ENCODE results near the gene ST8SIA2.

The ST8SIA2 gene, protein sequence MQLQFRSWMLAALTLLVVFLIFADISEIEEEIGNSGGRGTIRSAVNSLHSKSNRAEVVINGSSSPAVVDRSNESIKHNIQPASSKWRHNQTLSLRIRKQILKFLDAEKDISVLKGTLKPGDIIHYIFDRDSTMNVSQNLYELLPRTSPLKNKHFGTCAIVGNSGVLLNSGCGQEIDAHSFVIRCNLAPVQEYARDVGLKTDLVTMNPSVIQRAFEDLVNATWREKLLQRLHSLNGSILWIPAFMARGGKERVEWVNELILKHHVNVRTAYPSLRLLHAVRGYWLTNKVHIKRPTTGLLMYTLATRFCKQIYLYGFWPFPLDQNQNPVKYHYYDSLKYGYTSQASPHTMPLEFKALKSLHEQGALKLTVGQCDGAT

DNA sequence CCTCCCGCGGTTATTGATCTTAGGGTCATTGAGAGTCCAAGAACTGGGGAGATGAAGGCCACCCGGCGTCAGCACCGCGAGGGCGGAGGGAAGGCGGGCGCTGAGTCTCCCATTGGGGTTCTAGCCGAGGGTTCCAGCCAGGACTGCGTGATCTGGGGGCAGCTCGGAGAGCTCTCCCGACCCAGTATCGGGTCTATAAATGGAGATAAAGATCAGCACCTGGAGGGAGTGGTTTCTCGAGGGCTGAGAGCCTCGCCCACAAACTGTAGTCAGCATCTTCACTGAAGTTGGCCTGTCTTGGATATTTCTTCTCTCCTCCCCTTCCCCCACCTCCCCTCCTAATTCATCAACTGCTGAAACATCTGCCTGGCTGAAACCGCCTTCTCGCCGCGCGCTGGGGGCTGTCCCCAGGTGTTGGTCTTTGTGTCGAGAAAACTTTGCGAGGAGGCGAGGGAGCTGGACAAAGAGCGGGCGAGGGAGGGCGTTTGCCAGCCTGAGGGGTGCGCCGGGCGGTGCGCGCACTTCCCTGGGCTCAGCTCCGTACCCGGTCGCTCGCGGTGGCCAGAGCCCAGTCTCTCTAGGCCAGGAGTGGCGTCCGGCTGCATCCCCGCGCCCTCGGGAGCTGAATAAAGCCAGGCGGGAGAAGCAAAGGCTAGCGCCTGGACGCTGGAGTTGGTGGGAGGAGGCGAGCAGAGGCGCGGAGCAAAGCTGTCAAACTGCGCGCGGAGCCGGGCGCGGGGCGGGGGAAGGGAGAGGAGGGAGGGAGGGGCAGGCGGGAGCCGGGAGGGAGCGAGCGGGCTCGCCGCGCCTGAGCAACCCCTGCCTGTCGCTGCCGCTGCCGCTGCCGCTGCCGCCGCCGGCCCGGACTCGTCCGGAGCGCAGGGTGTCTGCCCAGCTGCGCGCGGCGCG lies at the start of gene ST8SIA2:
Gene ST8SIA2 (plus strand): TSS at position 811 of the 909 bp plus-strand sequence. CDS start 184 bp downstream, outside the sequence.
- DNase-seq: peak; percentile 82

GRCh38 chr15:92343924-92344643 lies 49.6 kb upstream of the ST8SIA2 start:
- peak; percentile 62 for DNase-seq

DNA sequence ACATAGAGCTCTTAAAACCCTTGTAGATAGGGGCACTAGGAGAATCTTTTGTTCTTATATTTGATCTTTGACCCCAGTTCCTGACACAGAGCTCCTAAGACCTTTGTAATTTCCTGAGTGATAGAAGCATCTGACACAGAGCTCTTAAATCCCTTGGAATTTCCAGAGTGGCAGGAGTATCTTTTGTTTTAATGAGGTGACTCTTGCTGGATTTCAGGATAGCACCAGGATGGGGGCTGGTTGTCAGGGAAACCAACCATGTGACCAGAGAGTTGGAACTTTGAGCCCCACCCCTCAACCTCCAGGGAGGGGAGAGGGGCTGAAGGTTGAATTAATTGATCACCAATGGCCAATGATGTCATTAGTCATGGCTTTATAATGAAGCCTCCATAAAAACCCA lies 47.6 kb upstream of the ST8SIA2 start:
- no peak for DNase-seq

DNA sequence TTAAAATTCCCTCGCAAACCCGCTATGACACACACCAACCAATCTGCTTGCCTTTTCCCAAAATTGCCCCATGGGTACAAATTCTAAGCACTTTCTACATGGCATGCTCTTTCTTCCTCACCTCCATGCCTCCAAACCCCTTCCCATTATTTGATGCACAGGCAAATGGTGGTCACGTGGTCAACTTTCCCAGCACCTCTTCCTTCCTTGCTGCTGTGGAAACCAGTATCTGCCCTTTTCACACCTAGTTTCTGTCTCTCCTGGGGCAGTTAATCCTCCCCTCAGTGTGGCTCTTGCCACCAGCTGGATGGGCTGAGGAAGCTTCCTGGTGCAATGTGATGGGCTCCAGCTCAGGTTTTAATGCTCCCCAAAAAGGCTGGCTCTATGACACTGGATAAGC lies 38.4 kb upstream of the ST8SIA2 start:
- DNase-seq: no peak

- DNase-seq: no peak
Observed at GRCh38 chr15:92361321-92362000, 32.2 kb upstream of the ST8SIA2 start.

DNA sequence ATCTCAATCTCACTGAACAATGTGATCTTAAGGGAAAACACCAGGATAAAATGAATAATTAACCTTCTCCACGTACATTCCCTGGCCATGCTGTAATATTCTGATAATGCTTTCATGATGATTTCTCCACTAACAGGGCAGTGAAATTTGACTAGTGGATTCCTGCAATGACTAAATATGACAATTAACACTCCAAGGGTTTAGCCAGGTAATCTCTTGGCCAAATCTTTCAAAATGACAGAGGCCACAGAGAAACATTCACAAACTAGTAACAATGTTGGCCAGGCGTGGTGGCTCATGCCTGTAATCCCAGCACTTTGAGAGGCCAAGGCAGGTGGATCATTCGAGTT lies 31.7 kb upstream of the ST8SIA2 start:
- no peak for DNase-seq

- peak; percentile 49 for DNase-seq
Observed at GRCh38 chr15:92365084-92365483, 28.6 kb upstream of the ST8SIA2 start.

GRCh38 chr15:92365906-92366305 lies 27.8 kb upstream of the ST8SIA2 start:
- no peak for DNase-seq

- DNase-seq: no peak
Observed at GRCh38 chr15:92366381-92366780, 27.3 kb upstream of the ST8SIA2 start.

GRCh38 chr15:92375057-92375456 lies 18.6 kb upstream of the ST8SIA2 start:
- DNase-seq: no peak

DNA sequence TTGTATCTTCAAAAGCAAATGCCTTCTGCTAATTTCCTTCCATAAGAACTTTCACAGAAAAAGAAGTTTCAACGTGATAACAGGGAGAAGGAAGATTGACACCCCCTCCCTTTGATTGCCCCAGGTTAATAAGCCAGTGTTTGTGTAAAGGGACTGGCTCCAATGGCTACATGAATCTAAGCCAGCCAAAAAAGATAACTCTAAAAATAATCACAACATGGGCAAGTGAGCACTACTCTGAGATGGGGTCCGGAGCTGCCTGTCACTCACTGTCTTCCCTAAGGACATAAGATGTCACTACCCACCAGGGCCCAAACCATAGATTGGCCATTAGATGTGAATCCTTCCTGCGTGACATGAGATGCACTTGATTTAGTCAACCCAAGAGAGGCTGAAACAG lies 17.6 kb upstream of the ST8SIA2 start:
- no peak for DNase-seq

DNA sequence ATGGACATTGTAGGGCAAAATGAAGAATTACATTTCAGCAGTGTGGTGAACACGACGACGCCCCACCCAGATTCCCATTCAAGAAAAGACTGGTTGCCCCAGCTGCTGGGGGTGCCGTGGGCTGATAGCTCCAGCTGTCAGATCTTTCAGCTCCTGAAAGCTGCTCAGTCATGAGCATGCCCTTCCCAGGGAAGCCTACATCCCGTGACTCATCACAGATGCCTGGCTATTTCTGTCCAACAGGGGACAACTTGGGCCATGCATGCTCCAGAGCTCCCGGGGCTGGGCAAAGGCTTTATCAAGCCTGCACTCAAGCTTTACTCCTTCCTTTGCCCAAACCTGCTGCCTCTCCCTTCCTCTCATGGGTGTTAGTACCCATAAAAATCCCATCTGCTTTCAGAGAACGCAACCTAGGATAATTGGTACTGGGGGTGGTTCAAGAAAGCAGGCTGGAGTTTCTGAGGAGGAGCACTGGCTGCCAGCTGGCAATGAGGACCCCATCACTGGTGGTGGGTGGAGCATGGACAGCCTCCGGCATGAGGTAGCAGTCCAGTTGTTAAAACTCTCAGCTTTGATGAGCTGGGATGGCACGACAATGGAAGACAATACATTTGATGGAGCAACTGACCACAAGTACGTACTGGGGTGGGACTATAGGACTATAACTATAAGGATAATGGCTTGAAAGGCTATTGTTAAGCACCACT lies 16.4 kb upstream of the ST8SIA2 start:
- DNase-seq: no peak

GRCh38 chr15:92383519-92384324 lies 10.0 kb upstream of the ST8SIA2 start:
- DNase-seq: no peak

DNA sequence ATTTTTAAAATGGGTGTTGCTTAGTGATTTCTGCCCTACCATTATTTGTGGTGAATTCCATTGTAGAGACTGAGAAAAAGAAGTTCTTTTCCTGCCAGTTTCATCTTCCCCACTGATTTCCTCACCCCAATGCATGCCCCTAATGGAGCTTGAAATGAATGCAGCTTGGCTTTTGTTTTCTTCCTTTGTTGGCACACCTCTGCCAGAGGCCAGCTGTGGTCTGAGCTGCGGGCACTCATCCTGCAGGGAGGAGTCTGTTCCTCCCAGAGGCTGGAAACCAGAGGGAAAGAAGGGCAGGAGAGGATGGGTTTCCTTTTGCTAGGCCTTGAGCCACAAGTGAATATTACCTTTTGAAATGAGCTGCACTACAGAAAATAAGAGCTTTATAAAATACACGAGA lies 9.3 kb upstream of the ST8SIA2 start:
- no peak for DNase-seq

DNA sequence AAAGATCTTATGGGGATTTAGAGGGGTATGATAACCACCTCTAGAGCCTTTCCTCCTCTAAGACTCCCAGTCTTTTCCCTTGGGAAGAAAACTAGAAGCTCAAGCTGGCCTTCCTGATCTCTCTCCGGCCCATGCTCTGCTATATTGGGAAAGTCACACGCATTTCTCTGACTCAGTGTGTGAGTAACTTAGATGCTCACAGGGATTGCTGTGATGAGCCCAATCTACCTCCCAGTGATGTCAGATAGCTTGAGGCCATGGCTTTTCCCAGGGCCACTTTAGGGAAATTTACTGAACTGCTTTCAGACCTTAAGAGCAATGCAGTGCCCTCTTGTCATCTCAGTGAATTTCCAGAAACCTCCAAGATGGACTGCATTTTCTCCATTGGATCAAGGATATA lies 8.6 kb upstream of the ST8SIA2 start:
- DNase-seq: no peak

DNA sequence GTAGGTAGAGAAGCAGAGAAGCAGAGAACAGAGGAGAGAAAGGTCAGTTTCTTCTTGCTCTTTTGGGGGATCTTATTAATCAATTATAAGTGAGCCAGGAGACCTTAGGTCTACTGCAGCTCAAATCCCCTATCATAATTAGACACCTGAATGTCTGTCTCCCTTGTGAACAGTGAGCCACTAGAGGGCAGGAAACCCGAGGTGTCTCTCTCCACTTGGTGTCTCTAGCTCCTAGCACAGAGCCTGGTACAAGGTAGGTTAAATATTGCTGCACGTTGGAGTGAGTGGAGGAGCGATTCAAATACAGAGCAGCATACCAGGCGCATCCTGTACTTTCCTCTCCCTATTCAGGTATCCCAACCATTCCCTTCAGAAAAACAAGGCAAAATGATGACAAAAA lies 2.0 kb upstream of the ST8SIA2 start:
- DNase-seq: no peak

DNA sequence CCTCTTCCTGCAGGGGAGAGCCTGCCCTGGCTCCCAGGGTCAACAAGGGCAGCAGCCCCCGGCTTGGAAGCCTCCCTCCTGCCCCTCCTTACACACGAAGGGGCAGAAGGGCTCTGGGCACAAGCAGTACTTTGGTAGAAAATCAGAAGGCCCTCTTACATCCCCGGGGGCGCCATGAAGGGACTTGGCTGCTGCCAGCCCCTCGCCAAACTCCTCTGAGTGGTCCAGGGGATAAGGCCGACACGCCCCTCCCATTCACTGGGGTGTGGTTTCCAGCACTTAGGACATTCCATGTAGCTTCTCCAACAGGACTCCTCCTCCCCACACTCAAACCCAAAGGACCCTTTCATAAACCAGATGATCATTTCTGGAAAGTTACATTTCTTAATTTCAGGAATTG lies 1.2 kb upstream of the ST8SIA2 start:
- no peak for DNase-seq

GRCh38 chr15:92393980-92394308 lies 263 bp downstream of the ST8SIA2 start:
- peak; percentile 35 for DNase-seq

GRCh38 chr15:92394309-92395097 lies 822 bp downstream of the ST8SIA2 start:
- peak; percentile 49 for DNase-seq

GRCh38 chr15:92395098-92395635 lies 1.5 kb downstream of the ST8SIA2 start:
- DNase-seq: no peak
